ENCODE measurements around the gene CCDC170.
"Not testable (repeated sequence)": the region's sequence is repeated elsewhere in the genome, so short reads cannot be mapped to it uniquely, and the experiment has no call there.

Gene CCDC170

GRCh38 chr6:151523034-151523433, 29.2 kb downstream of the CCDC170 start:
- no peak overlapping the region for H3K9ac ChIP-seq (ENCODE audit: low read length)
- no peaks in the 10 kb centered on the region for H3K36me3 ChIP-seq (ENCODE audit: insufficient read depth, low read length)
- no peak overlapping the region for H3K4me3 ChIP-seq (ENCODE audit: low read depth in 1 of 2, low read length in 2 of 2)
- no peaks in the 10 kb centered on the region for H3K4me1 ChIP-seq (ENCODE audit: insufficient read depth, low read length)
- H3K27me3 ChIP-seq (ENCODE audit: control insufficient read depth in 1 of 2, insufficient read depth in 2 of 2, low read length in 2 of 2), result no peaks in the 10 kb centered on the region
- no peaks in the 10 kb centered on the region for H3K9me3 ChIP-seq (ENCODE audit: low read length)
- H3K27ac ChIP-seq (ENCODE audit: low read depth, low read length), result no peak overlapping the region

GRCh38 chr6:151524059-151524458, 30.2 kb downstream of the CCDC170 start:
- Histone ChIP-seq H3K27me3 (ENCODE audit: control insufficient read depth in 1 of 2, insufficient read depth in 2 of 2, low read length in 2 of 2) (no peaks in the 10 kb centered on the region), H3K36me3 (ENCODE audit: insufficient read depth, low read length) (no peaks in the 10 kb centered on the region), H3K4me1 (ENCODE audit: insufficient read depth, low read length) (no peaks in the 10 kb centered on the region), H3K4me3 (ENCODE audit: low read depth in 1 of 2, low read length in 2 of 2) (no peak overlapping the region), H3K9me3 (ENCODE audit: low read length) (no peaks in the 10 kb centered on the region), H3K27ac (ENCODE audit: low read depth, low read length) (no peak overlapping the region), H3K9ac (ENCODE audit: low read length) (no peak overlapping the region)

- Histone ChIP-seq H3K36me3 (ENCODE audit: insufficient read depth, low read length) (no peaks in the 10 kb centered on the region), H3K27ac (ENCODE audit: low read depth, low read length) (no peak overlapping the region), H3K4me1 (ENCODE audit: insufficient read depth, low read length) (no peaks in the 10 kb centered on the region), H3K9ac (ENCODE audit: low read length) (no peak overlapping the region), H3K27me3 (ENCODE audit: control insufficient read depth in 1 of 2, insufficient read depth in 2 of 2, low read length in 2 of 2) (no peaks in the 10 kb centered on the region), H3K9me3 (ENCODE audit: low read length) (no peaks in the 10 kb centered on the region), H3K4me3 (ENCODE audit: low read depth in 1 of 2, low read length in 2 of 2) (no peak overlapping the region)
Measured at GRCh38 chr6:151534576-151534975, 40.8 kb downstream of the CCDC170 start.

GRCh38 chr6:151535476-151536187, 41.8 kb downstream of the CCDC170 start:
- H3K4me1 ChIP-seq (ENCODE audit: insufficient read depth, low read length), result no peaks in the 10 kb centered on the region
- no peaks in the 10 kb centered on the region for H3K9me3 ChIP-seq (ENCODE audit: low read length)
- H3K4me3 ChIP-seq (ENCODE audit: low read depth in 1 of 2, low read length in 2 of 2), result no peak overlapping the region
- no peaks in the 10 kb centered on the region for H3K27me3 ChIP-seq (ENCODE audit: control insufficient read depth in 1 of 2, insufficient read depth in 2 of 2, low read length in 2 of 2)
- H3K27ac ChIP-seq (ENCODE audit: low read depth, low read length), result no peak overlapping the region
- no peak overlapping the region for H3K9ac ChIP-seq (ENCODE audit: low read length)
- no peaks in the 10 kb centered on the region for H3K36me3 ChIP-seq (ENCODE audit: insufficient read depth, low read length)

GRCh38 chr6:151536188-151536479, 42.3 kb downstream of the CCDC170 start:
- Histone ChIP-seq H3K27me3 (ENCODE audit: control insufficient read depth in 1 of 2, insufficient read depth in 2 of 2, low read length in 2 of 2) (no peaks in the 10 kb centered on the region), H3K36me3 (ENCODE audit: insufficient read depth, low read length) (no peaks in the 10 kb centered on the region), H3K27ac (ENCODE audit: low read depth, low read length) (no peak overlapping the region), H3K4me3 (ENCODE audit: low read depth in 1 of 2, low read length in 2 of 2) (no peak overlapping the region), H3K4me1 (ENCODE audit: insufficient read depth, low read length) (no peaks in the 10 kb centered on the region), H3K9me3 (ENCODE audit: low read length) (no peaks in the 10 kb centered on the region), H3K9ac (ENCODE audit: low read length) (no peak overlapping the region)

GRCh38 chr6:151537556-151537955, 43.7 kb downstream of the CCDC170 start:
- no peaks in the 10 kb centered on the region for H3K27me3 ChIP-seq (ENCODE audit: control insufficient read depth in 1 of 2, insufficient read depth in 2 of 2, low read length in 2 of 2)
- no peak overlapping the region for H3K27ac ChIP-seq (ENCODE audit: low read depth, low read length)
- no peak overlapping the region for H3K4me3 ChIP-seq (ENCODE audit: low read depth in 1 of 2, low read length in 2 of 2)
- no peak overlapping the region for H3K9ac ChIP-seq (ENCODE audit: low read length)
- H3K4me1 ChIP-seq (ENCODE audit: insufficient read depth, low read length), result no peaks in the 10 kb centered on the region
- no peaks in the 10 kb centered on the region for H3K9me3 ChIP-seq (ENCODE audit: low read length)
- no peaks in the 10 kb centered on the region for H3K36me3 ChIP-seq (ENCODE audit: insufficient read depth, low read length)

- H3K36me3 ChIP-seq (ENCODE audit: insufficient read depth, low read length), result no peaks in the 10 kb centered on the region
- no peak overlapping the region for H3K9ac ChIP-seq (ENCODE audit: low read length)
- no peaks in the 10 kb centered on the region for H3K4me1 ChIP-seq (ENCODE audit: insufficient read depth, low read length)
- H3K27ac ChIP-seq (ENCODE audit: low read depth, low read length), result no peak overlapping the region
- no peak overlapping the region for H3K4me3 ChIP-seq (ENCODE audit: low read depth in 1 of 2, low read length in 2 of 2)
- no peaks in the 10 kb centered on the region for H3K27me3 ChIP-seq (ENCODE audit: control insufficient read depth in 1 of 2, insufficient read depth in 2 of 2, low read length in 2 of 2)
- H3K9me3 ChIP-seq (ENCODE audit: low read length), result no peaks in the 10 kb centered on the region
Measured at GRCh38 chr6:151539506-151540268, 45.9 kb downstream of the CCDC170 start.

- H3K4me1 ChIP-seq (ENCODE audit: insufficient read depth, low read length), result no peaks in the 10 kb centered on the region
Measured at GRCh38 chr6:151544453-151544852, 50.6 kb downstream of the CCDC170 start.

GRCh38 chr6:151544884-151545283, 51.1 kb downstream of the CCDC170 start:
- H3K9me3 ChIP-seq (ENCODE audit: low read length); H3K36me3 ChIP-seq (ENCODE audit: insufficient read depth, low read length); H3K27ac ChIP-seq (ENCODE audit: low read depth, low read length); H3K4me1 ChIP-seq (ENCODE audit: insufficient read depth, low read length); H3K9ac ChIP-seq (ENCODE audit: low read length); H3K27me3 ChIP-seq (ENCODE audit: control insufficient read depth in 1 of 2, insufficient read depth in 2 of 2, low read length in 2 of 2); H3K4me3 ChIP-seq (ENCODE audit: low read depth in 1 of 2, low read length in 2 of 2): not testable (repeated sequence)

More at GRCh38 chr6:151544453-151544852, 50.6 kb downstream of the CCDC170 start:
- Histone ChIP-seq H3K9ac (ENCODE audit: low read length) (no peak overlapping the region), H3K27ac (ENCODE audit: low read depth, low read length) (no peak overlapping the region), H3K36me3 (ENCODE audit: insufficient read depth, low read length) (no peaks in the 10 kb centered on the region), H3K9me3 (ENCODE audit: low read length) (no peaks in the 10 kb centered on the region), H3K27me3 (ENCODE audit: control insufficient read depth in 1 of 2, insufficient read depth in 2 of 2, low read length in 2 of 2) (no peaks in the 10 kb centered on the region), H3K4me3 (ENCODE audit: low read depth in 1 of 2, low read length in 2 of 2) (no peak overlapping the region)

- no peak overlapping the region for H3K27ac ChIP-seq (ENCODE audit: low read depth, low read length)
- H3K27me3 ChIP-seq (ENCODE audit: control insufficient read depth in 1 of 2, insufficient read depth in 2 of 2, low read length in 2 of 2), result no peaks in the 10 kb centered on the region
- no peaks in the 10 kb centered on the region for H3K36me3 ChIP-seq (ENCODE audit: insufficient read depth, low read length)
- no peak overlapping the region for H3K9ac ChIP-seq (ENCODE audit: low read length)
- no peaks in the 10 kb centered on the region for H3K4me1 ChIP-seq (ENCODE audit: insufficient read depth, low read length)
- no peaks in the 10 kb centered on the region for H3K9me3 ChIP-seq (ENCODE audit: low read length)
- H3K4me3 ChIP-seq (ENCODE audit: low read depth in 1 of 2, low read length in 2 of 2), result no peak overlapping the region
Measured at GRCh38 chr6:151546941-151547659, 53.3 kb downstream of the CCDC170 start.

- H3K36me3 ChIP-seq (ENCODE audit: insufficient read depth, low read length), result no peaks in the 10 kb centered on the region
- no peaks in the 10 kb centered on the region for H3K9me3 ChIP-seq (ENCODE audit: low read length)
- H3K27me3 ChIP-seq (ENCODE audit: control insufficient read depth in 1 of 2, insufficient read depth in 2 of 2, low read length in 2 of 2), result no peaks in the 10 kb centered on the region
- H3K9ac ChIP-seq (ENCODE audit: low read length), result no peak overlapping the region
- no peaks in the 10 kb centered on the region for H3K4me1 ChIP-seq (ENCODE audit: insufficient read depth, low read length)
- H3K27ac ChIP-seq (ENCODE audit: low read depth, low read length), result no peak overlapping the region
- no peak overlapping the region for H3K4me3 ChIP-seq (ENCODE audit: low read depth in 1 of 2, low read length in 2 of 2)
Measured at GRCh38 chr6:151548201-151548600, 54.4 kb downstream of the CCDC170 start.
